GM19099 (cell line): ENCODE measurements around the gene ZC3H14.
A peak's percentile ranks its signal among the peaks of the same experiment; 100 is the strongest.

Experiments
- POLR2A ChIP-seq: IDR thresholded peaks from 3 replicates; pipeline ENCODE4 v1.6.1; 2011; ENCODE audit warnings: low read depth; ENCODE audit not compliant: insufficient read length; ENCODE audit errors: extremely low read depth

Gene ZC3H14

DNA sequence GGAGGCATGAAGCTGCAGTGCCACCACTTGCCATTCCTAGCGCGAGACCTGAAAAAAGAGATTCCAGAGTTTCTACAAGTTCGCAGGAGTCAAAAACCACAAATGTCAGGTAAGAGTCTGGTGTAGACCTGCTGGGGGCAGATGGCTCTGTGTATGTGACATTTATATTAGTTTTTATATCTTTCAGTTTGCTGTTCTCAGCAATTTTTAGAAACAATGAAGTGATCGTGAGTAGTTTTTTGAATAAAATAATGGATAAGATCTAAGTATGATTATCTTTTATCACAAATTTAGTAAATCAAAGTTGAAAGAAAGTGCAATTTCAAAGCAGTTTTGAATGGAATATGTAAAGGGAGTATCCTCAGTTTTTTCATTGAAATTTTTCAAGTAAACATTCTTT lies 9.3 kb downstream of the ZC3H14 start:
- TF ChIP-seq POLR2A = no peak

DNA sequence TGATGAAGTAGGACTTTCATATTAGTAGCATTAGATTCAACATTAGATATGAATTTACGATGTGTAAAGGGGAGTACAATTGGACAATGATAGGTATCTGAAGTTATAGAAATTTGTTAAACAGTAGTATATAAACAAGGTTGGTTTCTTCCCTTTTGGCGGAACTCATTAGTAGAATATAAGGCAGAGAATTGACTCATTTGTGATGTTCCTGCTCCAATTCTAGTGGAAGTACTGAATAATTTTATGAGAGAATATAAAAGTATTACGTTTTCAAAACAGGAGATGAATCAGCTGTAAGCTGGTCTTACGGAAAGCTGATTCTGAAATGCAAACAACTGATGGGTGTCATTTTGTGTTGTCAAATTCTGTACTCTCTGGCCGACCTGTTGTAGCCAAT lies 13.4 kb downstream of the ZC3H14 start:
- TF ChIP-seq POLR2A = no peak

DNA sequence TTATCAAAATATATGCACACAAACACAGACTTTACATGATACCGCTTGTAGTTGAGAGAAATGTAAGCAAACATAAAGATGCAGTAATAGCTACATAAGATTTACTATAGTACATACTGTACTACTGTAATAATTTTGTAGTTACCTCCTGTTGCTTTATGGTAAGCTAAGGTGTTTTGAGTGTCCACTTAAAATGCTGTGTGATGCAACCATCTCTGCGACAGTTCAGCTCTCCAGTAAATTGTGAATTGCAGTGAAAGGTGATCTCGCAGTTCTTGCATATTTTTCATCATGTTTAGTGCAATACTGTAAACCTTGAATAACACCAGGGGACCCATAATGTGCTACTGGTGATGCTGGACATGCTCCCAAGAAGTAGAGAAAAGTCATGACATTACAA lies 21.6 kb downstream of the ZC3H14 start:
- TF ChIP-seq POLR2A = no peak

DNA sequence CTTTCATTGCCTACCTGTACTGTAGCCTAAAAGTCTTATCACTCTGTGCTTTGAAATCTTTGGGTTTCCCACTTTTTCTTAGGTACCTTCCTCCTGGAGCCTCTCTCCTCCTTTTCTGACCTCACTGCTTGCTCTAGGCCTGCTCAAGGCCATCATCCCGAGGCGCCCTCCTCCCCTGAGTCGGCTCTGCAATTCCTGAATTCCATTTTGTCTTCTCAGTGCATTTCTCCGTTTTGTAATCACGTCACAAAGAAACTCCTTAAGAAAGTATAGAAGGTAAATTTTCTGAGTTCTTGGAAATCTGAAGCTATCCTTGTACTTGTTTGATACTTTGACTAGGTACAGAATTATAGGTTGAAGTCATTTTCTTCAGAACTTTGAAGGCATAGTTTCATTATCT lies 25.2 kb downstream of the ZC3H14 start:
- TF ChIP-seq POLR2A = no peak

DNA sequence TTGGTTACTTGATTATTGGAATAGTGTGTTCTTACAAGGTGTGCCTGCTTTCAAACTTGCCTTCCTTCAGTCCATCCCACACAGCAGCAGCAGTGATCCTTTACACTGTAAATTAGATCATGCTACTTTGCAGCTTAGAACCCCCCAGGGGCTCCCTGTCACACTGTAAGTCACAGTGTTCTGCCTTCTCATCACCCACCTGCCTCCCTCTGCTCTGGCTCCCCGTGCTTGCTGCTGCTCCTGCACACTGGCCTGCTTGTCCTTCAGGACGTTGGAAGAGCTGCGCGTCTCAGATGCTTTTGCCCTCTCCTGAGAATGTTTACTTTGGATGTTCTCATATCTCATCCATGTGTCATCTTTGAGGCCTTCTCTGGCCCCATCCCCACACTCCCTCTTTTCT lies 27.3 kb downstream of the ZC3H14 start:
- no peak for TF ChIP-seq POLR2A

GRCh38 chr14:88592031-88592430 lies 29.2 kb downstream of the ZC3H14 start:
- TF ChIP-seq POLR2A = no peak

GRCh38 chr14:88597038-88597437 lies 34.2 kb downstream of the ZC3H14 start:
- no peak for TF ChIP-seq POLR2A

- TF ChIP-seq POLR2A = no peak
These were observed 34.8 kb downstream of the ZC3H14 start for GRCh38 chr14:88597601-88598000.

GRCh38 chr14:88598097-88598675 lies 35.3 kb downstream of the ZC3H14 start:
- TF ChIP-seq POLR2A = no peak

DNA sequence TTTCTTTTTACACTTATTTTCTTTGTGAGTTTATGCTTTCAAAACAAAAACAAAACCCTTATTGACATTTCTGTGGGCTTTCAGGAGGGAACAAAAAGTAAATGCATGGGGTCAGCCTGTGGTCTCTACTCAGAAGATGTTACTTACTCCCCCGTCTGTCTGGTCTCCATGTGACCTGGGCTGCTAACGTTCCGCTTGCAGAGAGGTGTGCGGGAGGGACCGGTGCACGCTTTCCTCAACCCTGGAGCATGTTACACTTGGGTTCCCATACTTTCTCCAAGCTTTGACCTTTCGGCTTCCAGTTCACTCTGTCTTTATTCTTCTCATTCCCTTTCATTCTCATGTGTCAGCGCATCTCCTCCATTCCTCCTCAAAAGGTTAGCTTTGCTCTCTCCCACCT lies 36.5 kb downstream of the ZC3H14 start:
- TF ChIP-seq POLR2A = no peak

DNA sequence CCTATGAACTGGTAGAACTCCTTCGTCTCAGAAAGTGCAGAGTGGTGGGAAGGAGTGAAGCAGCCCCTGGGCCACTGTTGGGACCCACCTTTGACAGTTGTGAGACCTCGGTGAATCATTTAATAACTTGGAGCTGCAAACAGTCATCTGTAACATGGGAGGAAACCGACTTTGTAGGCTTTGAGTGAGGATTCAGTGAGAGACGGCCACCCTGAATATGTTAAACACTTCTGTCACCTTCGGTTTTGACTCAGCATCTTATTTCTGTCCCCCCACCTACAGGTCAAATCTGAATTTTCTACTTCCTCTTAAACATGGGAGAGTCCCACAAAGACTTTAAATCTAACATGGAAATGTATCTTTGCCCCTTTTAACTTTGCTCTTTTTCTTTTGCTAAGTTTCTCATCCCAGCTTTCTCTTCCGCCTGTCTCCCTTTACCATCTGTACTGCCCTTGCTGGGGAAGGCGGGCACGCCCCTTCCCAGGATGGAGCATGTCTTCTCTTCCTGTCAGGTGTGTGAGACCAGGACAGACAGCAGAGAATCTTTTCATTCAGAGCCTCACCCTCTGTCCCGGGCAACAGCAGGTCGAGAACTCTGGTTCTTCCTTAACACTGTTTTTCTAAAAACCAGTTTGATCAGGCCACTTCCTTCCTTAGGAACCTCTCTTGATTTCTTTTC lies 37.1 kb downstream of the ZC3H14 start:
- peak; percentile 13 for TF ChIP-seq POLR2A

GRCh38 chr14:88604212-88604611 lies 41.4 kb downstream of the ZC3H14 start:
- no peak for TF ChIP-seq POLR2A

GRCh38 chr14:88605594-88605993 lies 42.8 kb downstream of the ZC3H14 start:
- TF ChIP-seq POLR2A = no peak

DNA sequence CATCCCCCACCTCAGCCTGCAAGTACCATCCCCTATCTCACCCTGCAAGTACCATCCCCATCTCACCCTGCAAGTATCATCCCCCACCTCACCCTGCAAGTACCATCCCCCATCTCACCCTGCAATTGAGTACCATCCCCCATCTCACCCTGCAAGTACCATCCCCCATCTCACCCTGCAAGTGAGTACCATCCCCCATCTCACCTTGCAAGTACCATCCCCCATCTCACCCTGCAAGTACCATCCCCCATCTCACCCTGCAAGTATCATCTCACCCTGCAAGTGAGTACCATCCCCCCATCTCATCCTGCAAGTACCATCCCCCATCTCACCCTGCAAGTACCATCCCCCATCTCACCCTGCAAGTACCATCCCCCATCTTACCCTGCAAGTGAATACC lies 45.0 kb downstream of the ZC3H14 start:
- no peak for TF ChIP-seq POLR2A

GRCh38 chr14:88611878-88612277 lies 49.0 kb downstream of the ZC3H14 start:
- TF ChIP-seq POLR2A = no peak

DNA sequence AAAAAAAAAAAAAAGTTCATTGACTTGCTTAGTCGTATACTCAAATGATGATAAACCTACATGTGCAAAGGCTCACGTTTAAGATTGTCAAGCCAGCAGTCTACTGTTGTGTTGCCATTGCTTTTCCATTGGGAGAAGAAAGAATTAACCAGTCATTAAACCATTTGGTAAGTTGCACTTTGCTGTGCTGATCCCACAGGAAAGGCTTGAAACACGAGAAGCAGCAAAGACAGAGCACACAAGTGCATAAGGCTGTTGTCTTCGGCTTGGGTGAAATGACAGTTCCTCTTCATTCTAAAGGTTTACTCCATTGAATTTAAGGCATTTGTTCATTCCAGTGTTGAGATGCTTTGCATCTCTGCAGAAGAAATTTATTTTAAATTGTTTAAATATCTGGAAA lies 50.1 kb downstream of the ZC3H14 start:
- no peak for TF ChIP-seq POLR2A

GRCh38 chr14:88613552-88614010 lies 50.7 kb downstream of the ZC3H14 start:
- TF ChIP-seq POLR2A = no peak
